HG02840 (cell line): Measurements from ENCODE around the gene UNC45B.
"Not testable (repeated sequence)": the region's sequence is repeated elsewhere in the genome, so short reads cannot be mapped to it uniquely, and the experiment has no call there.

Experiments used
- ATAC-seq: cut with Tn5 transposase; IDR thresholded peaks from one replicate; pipeline ENCODE4 v1.9.1; 2021; ENCODE audit warnings: mild to moderate bottlenecking, moderate library complexity, moderate number of reproducible peaks; ENCODE audit not compliant: unreplicated experiment, low FRiP score

The UNC45B gene

DNA sequence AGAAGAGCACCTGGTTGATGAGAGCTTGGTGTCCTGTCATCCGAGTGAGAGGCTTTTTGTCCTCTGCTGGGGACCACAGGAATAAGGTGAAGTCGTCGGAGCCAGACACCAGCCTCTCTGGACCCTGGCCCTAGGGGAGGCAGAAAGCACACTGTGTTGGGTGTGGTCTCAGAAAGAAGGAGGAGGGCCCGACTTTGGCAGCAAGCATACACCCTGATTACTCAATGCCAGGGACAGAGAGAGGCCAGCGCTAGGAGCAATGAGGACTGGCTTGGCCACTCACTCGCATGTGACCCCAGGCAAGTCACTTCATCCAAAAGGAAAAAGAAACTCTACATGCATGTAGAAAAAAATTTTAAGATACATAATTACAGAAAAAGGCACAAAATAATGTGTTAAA lies 12.3 kb upstream of the UNC45B start:
- ATAC-seq = no peak

GRCh38 chr17:35138218-35138617 lies 9.4 kb upstream of the UNC45B start:
- no peak for ATAC-seq

DNA sequence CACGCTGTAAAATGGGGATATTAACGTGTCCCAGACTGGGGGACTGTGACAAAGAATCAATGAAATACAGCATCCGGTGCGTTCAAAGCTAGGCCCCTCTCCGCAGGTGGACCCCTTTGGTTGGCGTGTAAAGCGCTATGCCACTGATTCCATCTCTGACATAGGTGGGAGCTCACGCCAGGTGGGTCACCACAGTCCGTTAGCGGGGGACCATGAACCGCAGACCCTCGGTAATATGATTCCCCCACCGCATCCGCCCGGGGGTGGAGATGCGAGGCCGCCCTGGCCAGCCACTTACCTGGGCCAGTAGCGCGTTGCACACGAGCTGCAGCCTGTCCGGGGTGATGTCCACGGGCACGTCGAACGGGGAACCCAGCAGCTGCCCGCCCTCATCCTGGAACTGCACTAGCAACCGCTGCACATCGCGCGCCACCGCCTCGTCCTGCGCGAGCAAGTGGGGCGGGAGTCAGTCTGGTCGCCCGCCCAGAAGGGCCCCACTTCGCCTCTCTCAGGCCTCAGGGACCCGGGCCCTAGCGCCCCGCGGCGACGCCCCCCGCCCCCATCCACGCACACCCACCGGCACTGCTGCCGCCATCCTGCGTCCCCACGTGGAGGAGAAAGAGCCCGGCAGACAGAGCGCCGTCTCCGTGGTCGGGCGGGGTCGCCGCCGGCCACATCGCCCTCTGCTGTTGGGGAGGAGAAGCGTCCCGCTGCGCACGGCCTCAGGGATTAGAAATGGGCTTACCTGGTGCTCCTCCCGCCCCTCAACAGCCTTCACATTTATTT lies 5.7 kb upstream of the UNC45B start, which contains the start of gene NLE1:
Gene NLE1, minus strand, starts transcription at position 623 of the 786 bp plus-strand sequence. Its CDS starts 28 bp downstream, at position 595.
- ATAC-seq = peak; percentile 86

- ATAC-seq = no peak
These were observed 5.2 kb upstream of the UNC45B start for GRCh38 chr17:35142467-35142796.

- no peak for ATAC-seq
These were observed 2.8 kb upstream of the UNC45B start for GRCh38 chr17:35144840-35145239.

DNA sequence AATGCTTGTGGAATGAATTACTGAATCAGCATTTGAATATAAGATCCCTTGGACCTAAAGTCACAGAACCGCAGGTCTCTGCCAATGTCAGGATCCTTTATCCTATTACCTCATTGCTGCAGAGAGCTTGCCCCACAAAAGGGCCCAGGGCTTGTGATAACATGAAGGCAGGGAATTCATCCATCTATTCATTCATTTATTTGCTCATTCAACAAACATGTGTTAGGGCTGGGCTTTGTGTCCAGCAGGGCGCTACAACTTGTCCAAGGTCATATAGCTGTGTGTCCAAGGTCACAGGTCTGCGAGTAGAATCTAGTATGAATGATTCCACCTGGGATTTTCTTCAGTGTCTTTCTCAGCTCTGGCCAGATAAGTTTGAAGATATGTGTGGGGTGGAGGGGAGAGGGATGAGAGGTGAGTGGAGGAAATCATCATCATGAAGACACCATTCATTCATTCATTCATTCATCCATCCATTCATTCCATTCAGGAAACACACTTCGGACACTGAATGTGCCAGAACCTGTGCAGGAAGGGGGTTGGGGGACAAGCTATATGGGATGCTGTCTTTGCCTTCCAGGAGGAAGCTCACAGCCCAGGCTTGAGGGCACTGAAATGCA lies 1.3 kb upstream of the UNC45B start:
- no peak for ATAC-seq

DNA sequence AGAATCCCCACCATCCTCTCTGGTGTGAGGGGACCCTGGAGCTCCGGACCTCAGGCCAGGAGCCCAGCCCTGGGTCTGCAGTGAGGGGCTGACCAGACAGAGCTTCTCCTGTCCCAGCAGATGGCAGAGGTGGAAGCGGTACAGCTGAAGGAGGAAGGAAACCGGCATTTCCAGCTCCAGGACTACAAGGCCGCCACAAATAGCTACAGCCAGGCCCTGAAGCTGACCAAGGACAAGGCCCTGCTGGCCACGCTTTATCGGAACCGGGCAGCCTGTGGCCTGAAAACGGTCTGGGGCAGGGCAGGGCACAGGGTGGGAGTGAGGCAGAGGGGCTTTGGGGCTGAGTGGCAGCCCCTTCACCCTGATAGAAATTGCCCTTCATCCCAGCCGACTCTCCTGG lies 527 bp downstream of the UNC45B start:
- no peak for ATAC-seq

DNA sequence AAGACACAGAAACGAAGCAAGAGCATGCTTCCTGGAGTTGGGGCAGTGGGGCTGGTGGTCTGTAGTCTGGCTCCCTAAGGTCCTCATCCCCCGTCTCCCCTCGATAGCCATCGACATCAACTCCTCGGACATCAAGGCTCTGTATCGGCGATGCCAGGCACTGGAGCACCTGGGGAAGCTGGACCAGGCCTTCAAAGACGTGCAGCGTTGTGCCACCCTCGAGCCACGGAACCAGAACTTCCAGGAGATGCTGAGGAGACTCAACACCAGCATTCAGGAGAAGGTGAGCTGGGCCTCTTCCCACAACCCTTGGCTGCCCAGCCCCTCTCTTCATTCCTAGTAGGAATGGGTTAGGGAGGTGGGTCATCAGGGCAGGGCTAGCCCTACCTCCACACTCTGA lies 2.3 kb downstream of the UNC45B start:
- ATAC-seq = no peak

- not testable (repeated sequence) for ATAC-seq
These were observed 3.5 kb downstream of the UNC45B start for GRCh38 chr17:35151080-35151479.

- ATAC-seq = no peak
These were observed 5.0 kb downstream of the UNC45B start for GRCh38 chr17:35152421-35153140.

GRCh38 chr17:35154196-35155165 lies 6.9 kb downstream of the UNC45B start:
- ATAC-seq = no peak

GRCh38 chr17:35155246-35155645 lies 7.6 kb downstream of the UNC45B start:
- no peak for ATAC-seq

DNA sequence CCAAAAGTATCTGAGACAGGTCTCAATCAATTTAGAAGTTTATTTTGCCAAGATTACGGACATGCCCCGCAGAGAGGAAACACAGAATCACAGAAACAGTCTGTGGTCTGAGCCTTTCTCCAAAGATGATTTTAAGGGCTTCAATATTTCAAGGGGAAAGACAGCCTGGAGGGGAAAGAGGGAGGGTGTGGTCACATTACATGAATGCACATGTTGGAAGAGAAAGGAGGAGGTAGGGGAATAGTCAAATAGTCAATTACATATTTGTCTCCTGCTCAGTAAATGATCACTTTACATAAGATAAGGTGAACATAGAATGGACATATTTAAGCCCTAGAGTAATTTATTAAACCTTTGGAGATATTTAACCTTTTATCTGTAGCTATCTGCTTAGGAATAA lies 12.3 kb downstream of the UNC45B start:
- no peak for ATAC-seq

GRCh38 chr17:35160354-35161201 lies 13.0 kb downstream of the UNC45B start:
- ATAC-seq = no peak

GRCh38 chr17:35161281-35161761 lies 13.7 kb downstream of the UNC45B start:
- no peak for ATAC-seq

GRCh38 chr17:35162755-35163154 lies 15.1 kb downstream of the UNC45B start:
- ATAC-seq = no peak

DNA sequence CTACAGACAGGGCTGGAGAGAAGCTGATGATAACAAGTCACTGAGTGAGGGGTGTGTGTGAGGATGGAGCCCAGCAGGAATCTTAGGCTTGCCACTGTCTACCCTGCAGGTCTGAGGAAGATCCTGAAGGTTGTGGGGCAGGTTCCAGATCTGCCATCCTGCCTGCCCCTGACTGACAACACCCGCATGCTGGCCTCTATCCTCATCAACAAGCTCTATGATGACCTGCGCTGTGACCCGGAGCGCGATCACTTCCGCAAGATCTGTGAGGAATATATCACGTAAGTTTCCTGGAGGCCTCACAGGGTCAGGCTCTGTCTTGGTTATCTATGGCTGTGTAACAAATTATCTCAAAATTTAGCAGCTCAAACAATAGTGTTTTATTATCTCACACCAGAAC lies 16.3 kb downstream of the UNC45B start:
- no peak for ATAC-seq

GRCh38 chr17:35164716-35165115 lies 17.1 kb downstream of the UNC45B start:
- ATAC-seq = no peak

GRCh38 chr17:35166526-35166925 lies 18.9 kb downstream of the UNC45B start:
- ATAC-seq = no peak
